Osteocyte (in vitro differentiated cells): Measurements from ENCODE around the gene QRICH1. TPM values are rescaled to one million over a fixed set of nuclear protein-coding genes. Genes with fewer than 3 reads are reported as not detected.

Source experiments
- DNase-seq: peaks from one replicate; pipeline ENCODE4 v3.0.0; 2021; ENCODE audit warnings: mixed read lengths; ENCODE audit not compliant: unreplicated experiment; ENCODE audit errors: extremely low spot score
- H3K27ac Mint-ChIP-seq: one replicate; pipeline ENCODE4 v1.8.0; 2021; ENCODE audit warnings: mild to moderate bottlenecking, mixed read lengths; ENCODE audit not compliant: unreplicated experiment
- H3K27me3 Mint-ChIP-seq: one replicate; pipeline ENCODE4 v1.8.0; 2021; ENCODE audit warnings: mixed read lengths; ENCODE audit not compliant: unreplicated experiment
- H3K36me3 Mint-ChIP-seq: one replicate; pipeline ENCODE4 v1.8.0; 2021; ENCODE audit warnings: mixed read lengths; ENCODE audit not compliant: unreplicated experiment
- H3K4me1 Mint-ChIP-seq: one replicate; pipeline ENCODE4 v1.8.0; 2021; ENCODE audit warnings: mixed read lengths; ENCODE audit not compliant: unreplicated experiment
- H3K4me3 Mint-ChIP-seq: one replicate; pipeline ENCODE4 v1.8.0; 2021; ENCODE audit warnings: mild to moderate bottlenecking, moderate library complexity, mixed read lengths; ENCODE audit not compliant: unreplicated experiment
- H3K9me3 Mint-ChIP-seq: one replicate; pipeline ENCODE4 v1.8.0; 2021; ENCODE audit warnings: mixed read lengths; ENCODE audit not compliant: unreplicated experiment
- long read RNA-seq: library from polyadenylated mRNA; unstranded; transcript quantifications from one replicate; pipeline ENCODE4 v2.0.0, GENCODE V29; 2021
- total RNA-seq: library from RNA; stranded (reverse); gene quantifications from 2 replicates; pipeline ENCODE4 v1.2.1, GENCODE V29; 2021
- TF ChIP-seq, protein P1 (sequence below): fragments of 200-600 bp; sonication (generic); IDR thresholded peaks from 2 replicates; pipeline ENCODE4 v1.5.0; 2021; ENCODE audit warnings: antibody characterized with exemption, mild to moderate bottlenecking, moderate library complexity

Gene QRICH1, protein sequence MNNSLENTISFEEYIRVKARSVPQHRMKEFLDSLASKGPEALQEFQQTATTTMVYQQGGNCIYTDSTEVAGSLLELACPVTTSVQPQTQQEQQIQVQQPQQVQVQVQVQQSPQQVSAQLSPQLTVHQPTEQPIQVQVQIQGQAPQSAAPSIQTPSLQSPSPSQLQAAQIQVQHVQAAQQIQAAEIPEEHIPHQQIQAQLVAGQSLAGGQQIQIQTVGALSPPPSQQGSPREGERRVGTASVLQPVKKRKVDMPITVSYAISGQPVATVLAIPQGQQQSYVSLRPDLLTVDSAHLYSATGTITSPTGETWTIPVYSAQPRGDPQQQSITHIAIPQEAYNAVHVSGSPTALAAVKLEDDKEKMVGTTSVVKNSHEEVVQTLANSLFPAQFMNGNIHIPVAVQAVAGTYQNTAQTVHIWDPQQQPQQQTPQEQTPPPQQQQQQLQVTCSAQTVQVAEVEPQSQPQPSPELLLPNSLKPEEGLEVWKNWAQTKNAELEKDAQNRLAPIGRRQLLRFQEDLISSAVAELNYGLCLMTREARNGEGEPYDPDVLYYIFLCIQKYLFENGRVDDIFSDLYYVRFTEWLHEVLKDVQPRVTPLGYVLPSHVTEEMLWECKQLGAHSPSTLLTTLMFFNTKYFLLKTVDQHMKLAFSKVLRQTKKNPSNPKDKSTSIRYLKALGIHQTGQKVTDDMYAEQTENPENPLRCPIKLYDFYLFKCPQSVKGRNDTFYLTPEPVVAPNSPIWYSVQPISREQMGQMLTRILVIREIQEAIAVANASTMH
- total RNA-seq = 92.9 and 104 TPM in 2 replicates
- long read RNA-seq, transcript QRICH1-204 (11 exons, 3,009 nt) = major isoform, 7 of 74 reads
- long read RNA-seq, partial matches to known transcripts = 52 of 74 reads
- long read RNA-seq, other reads (novel, unspliced or antisense) = 10 of 74 reads

DNA sequence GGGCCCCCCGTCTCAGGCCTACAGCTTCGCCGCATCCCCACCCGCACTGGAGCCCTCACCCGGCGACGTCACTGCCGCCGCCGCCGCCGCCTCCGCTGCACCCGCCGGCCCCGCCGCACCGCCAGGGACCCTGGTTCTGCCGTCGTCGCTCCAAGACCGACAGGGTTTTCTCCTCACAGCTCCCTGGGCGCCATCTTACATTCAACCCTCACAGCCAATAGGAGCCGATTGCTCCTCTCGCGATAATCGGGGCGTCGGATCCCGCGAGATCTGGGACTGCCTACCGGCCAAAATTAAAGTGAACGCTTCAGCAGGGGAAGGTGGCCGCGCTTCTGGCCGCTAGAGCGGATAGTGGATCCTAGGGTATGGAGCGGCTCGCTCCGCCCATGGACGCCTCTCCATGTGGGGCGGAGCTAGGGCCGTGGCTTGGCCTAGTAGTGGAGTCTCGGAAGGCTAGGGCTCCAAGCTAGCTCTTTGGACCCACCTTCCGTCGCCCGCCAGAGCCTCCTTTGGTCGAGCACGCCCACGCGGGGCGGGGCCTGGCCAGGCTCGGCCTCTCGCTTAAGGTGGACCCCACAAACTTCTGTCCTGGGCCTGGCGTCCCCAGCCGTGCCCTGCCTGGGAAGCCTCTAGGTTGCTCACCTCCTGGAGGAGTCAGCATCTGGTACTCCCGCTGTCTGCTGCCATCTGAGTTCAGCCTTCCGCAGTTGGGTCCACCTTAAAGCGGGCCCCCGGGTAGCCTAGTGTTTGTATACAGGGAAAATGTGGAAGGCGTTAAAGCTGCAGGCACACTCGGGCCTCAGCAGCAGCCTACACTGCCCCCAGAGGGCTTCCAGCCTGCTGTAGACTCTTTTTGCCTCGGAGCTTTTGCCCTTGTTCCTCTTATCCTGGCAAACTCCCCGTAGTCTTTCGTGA, at the start of gene QRICH1:
QRICH1 (minus strand) TSS at position 219 of the 915 bp plus-strand sequence. CDS start 17,054 bp downstream, outside the sequence.
- peak; percentile 99 for DNase-seq
- Mint-ChIP-seq H3K36me3 (peaks cover 10% of the 10 kb centered on the region), H3K27ac (peak within 1 kb of the TSS; percentile 95), H3K9me3 (no peaks in the 10 kb centered on the region), H3K4me1 (peaks cover 35% of the 10 kb centered on the region), H3K4me3 (peak within 1 kb of the TSS; percentile 89), H3K27me3 (no peaks in the 10 kb centered on the region)
- TF ChIP-seq, protein P1, sequence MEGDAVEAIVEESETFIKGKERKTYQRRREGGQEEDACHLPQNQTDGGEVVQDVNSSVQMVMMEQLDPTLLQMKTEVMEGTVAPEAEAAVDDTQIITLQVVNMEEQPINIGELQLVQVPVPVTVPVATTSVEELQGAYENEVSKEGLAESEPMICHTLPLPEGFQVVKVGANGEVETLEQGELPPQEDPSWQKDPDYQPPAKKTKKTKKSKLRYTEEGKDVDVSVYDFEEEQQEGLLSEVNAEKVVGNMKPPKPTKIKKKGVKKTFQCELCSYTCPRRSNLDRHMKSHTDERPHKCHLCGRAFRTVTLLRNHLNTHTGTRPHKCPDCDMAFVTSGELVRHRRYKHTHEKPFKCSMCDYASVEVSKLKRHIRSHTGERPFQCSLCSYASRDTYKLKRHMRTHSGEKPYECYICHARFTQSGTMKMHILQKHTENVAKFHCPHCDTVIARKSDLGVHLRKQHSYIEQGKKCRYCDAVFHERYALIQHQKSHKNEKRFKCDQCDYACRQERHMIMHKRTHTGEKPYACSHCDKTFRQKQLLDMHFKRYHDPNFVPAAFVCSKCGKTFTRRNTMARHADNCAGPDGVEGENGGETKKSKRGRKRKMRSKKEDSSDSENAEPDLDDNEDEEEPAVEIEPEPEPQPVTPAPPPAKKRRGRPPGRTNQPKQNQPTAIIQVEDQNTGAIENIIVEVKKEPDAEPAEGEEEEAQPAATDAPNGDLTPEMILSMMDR = peak; percentile 67

DNA sequence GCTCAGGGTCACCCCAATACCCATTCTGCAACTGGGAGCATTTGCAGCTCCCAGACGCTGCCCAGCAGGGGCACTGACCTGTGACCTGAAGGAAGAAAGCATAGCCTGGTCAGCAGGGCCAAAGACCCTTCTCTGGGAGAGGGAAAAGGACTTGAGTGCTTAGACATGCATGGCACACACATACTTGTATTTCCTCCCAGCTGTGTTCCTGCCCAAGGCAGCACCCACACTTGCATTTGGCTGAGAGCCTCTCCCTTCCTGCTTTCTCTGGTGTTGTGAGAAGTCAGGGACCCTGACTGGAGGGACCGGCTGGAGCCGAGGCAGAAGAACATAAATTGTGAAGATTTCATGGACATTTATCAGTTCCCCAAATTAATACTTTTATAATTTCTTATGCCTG, 46.2 kb upstream of the QRICH1 start:
- DNase-seq = no peak
- peaks cover under 1% of the 10 kb centered on the region for H3K4me1 Mint-ChIP-seq
- no peaks in the 10 kb centered on the region for H3K36me3 Mint-ChIP-seq
- peaks cover 13% of the 10 kb centered on the region for H3K9me3 Mint-ChIP-seq
- peaks cover 3% of the 10 kb centered on the region for H3K27me3 Mint-ChIP-seq
- H3K27ac Mint-ChIP-seq = no peak overlapping the region
- H3K4me3 Mint-ChIP-seq = no peak overlapping the region
- TF ChIP-seq, protein P1 = no peak

DNA sequence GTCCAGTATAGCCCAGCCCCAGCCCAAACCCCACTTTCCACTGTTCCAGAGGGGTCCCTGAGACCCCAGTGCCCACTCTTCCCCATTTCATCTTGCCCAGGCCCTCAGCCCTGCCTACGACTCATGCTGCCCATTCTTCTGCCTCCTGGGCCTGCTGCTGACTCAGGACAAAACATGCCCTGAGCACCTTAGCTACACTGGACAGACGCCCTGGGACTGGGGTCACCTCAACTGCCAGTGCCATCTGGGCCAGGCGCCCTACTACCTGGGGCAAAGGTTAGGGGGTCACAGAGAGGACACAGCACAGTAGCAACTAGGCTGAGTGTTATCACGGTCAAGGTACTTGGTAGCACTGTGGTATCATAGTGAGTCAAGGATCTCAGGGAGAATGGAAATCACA, 41.6 kb upstream of the QRICH1 start:
- no peak for DNase-seq
- Mint-ChIP-seq H3K4me3 (no peak overlapping the region), H3K4me1 (peaks cover 13% of the 10 kb centered on the region), H3K36me3 (peaks cover 2% of the 10 kb centered on the region), H3K27ac (no peak overlapping the region), H3K27me3 (peaks cover 3% of the 10 kb centered on the region), H3K9me3 (peaks cover 3% of the 10 kb centered on the region)
- TF ChIP-seq, protein P1 = no peak

DNA sequence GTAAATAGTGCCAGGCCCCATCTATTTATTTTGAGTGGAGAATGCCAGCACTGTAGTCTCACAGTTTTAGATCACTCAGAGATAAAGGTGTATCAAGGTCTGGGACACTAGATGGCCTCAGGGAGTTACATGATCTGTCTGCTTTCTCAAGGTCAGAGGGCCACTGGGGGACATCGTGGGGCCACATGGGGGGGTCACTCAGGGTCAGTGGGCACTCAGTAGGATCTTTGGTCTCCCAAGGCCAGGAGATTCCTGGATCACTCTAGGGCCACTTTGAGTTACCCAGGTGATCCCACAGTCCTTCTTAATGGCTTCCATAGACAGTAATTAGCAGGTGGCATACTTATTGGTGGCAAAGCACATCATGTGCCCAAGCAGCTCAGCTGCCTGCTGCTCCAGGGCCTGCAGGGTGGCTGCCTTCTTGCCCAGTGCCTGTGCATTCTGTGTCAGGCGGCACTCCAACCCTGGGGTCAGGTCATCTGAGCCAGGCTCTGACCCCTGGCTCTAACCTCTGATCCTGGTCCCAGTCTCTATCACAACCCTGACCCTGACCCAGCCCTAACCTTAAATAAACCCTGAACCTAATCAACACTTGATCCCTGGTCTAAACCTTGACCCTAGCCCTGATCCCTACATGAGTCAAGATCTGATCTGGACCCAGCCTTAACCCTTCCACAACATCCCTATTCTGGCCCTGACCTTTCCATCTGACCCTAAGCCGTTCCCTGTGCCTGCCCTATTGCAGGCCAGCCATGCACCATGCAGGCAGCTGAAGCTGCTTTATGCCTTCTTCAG, 40.8 kb upstream of the QRICH1 start:
- Mint-ChIP-seq H3K36me3 (peaks cover 2% of the 10 kb centered on the region), H3K4me1 (peaks cover 13% of the 10 kb centered on the region), H3K9me3 (no peaks in the 10 kb centered on the region), H3K27me3 (no peaks in the 10 kb centered on the region), H3K27ac (peak overlapping the region; percentile 48), H3K4me3 (peak overlapping the region; percentile 89)
- TF ChIP-seq, protein P1 = no peak
- no peak for DNase-seq
